Neural cell (in vitro differentiated cells): ENCODE results near the gene MYOZ1.

Experiments used
- CTCF ChIP-seq: fragments of 450-650 bp; IDR thresholded peaks from 2 replicates; pipeline ENCODE4 v1.5.1; 2014; ENCODE audit warnings: antibody characterized with exemption, mild to moderate bottlenecking, moderate library complexity; ENCODE audit not compliant: poor library complexity, severe bottlenecking
- EP300 ChIP-seq: fragments of 450-650 bp; conservative IDR thresholded peaks from 2 replicates; pipeline ENCODE4 v1.6.1; 2014; ENCODE audit warnings: antibody characterized with exemption, mild to moderate bottlenecking, moderate library complexity; ENCODE audit not compliant: poor library complexity, severe bottlenecking
- EZH2 ChIP-seq: fragments of 200-600, 300-800 bp; shearing (Covaris generic), sonication (generic); IDR thresholded peaks from 2 replicates; pipeline ENCODE4 v1.6.1; 2014; ENCODE audit warnings: antibody characterized with exemption, low read length, borderline replicate concordance, mild to moderate bottlenecking; ENCODE audit not compliant: insufficient read depth, poor library complexity, severe bottlenecking
- POLR2AphosphoS5 ChIP-seq: IDR thresholded peaks from 2 replicates; pipeline ENCODE4 v1.6.1; 2012
- TF ChIP-seq, protein P1 (sequence below): IDR thresholded peaks from 2 replicates; pipeline ENCODE4 v1.6.1; 2012; ENCODE audit warnings: borderline replicate concordance

GRCh38 chr10:73614720-73615119 lies 26.6 kb downstream of the MYOZ1 start:
- TF ChIP-seq CTCF (no peak), POLR2AphosphoS5 (no peak), EP300 (no peak), EZH2 (no peak)
- TF ChIP-seq, protein P1, sequence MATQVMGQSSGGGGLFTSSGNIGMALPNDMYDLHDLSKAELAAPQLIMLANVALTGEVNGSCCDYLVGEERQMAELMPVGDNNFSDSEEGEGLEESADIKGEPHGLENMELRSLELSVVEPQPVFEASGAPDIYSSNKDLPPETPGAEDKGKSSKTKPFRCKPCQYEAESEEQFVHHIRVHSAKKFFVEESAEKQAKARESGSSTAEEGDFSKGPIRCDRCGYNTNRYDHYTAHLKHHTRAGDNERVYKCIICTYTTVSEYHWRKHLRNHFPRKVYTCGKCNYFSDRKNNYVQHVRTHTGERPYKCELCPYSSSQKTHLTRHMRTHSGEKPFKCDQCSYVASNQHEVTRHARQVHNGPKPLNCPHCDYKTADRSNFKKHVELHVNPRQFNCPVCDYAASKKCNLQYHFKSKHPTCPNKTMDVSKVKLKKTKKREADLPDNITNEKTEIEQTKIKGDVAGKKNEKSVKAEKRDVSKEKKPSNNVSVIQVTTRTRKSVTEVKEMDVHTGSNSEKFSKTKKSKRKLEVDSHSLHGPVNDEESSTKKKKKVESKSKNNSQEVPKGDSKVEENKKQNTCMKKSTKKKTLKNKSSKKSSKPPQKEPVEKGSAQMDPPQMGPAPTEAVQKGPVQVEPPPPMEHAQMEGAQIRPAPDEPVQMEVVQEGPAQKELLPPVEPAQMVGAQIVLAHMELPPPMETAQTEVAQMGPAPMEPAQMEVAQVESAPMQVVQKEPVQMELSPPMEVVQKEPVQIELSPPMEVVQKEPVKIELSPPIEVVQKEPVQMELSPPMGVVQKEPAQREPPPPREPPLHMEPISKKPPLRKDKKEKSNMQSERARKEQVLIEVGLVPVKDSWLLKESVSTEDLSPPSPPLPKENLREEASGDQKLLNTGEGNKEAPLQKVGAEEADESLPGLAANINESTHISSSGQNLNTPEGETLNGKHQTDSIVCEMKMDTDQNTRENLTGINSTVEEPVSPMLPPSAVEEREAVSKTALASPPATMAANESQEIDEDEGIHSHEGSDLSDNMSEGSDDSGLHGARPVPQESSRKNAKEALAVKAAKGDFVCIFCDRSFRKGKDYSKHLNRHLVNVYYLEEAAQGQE, result no peak
